Right atrium auricular region (tissue), 2 donors: ENCODE data around the gene SH3PXD2B. TPM values are rescaled to one million over a fixed set of nuclear protein-coding genes. Genes with fewer than 3 reads are reported as not detected.

ENCODE experiments used
- DNase-seq: peaks from one replicate; pipeline ENCODE4 v3.0.0-alpha.2; 2019; ENCODE audit warnings: low spot score
- H3K27ac ChIP-seq, 2 donors: fragments of 200-600 bp; sonication (generic); 1 replicate in 1 of 2; 2 replicates in 1 of 2; pipeline ENCODE4 v1.5.1; 2016 to 2019
- H3K27me3 ChIP-seq, 2 donors: fragments of 200-600 bp; sonication (generic); one replicate each; pipeline versions ENCODE4 v1.5.1 to v1.6.0; 2017 to 2019
- H3K36me3 ChIP-seq: fragments of 200-600 bp; sonication (generic); one replicate; pipeline ENCODE4 v1.5.1; 2016
- H3K4me1 ChIP-seq, 2 donors: fragments of 200-600 bp; sonication (generic); one replicate each; pipeline versions ENCODE4 v1.5.1 to v1.6.0; 2017 to 2019
- H3K4me3 ChIP-seq, 2 donors: fragments of 200-600 bp; sonication (generic); 1 replicate in 1 of 2; 2 replicates in 1 of 2; pipeline ENCODE4 v1.5.1; 2017 to 2019; ENCODE audit warnings: mild to moderate bottlenecking in 1 of 2, moderate library complexity in 1 of 2
- H3K9me3 ChIP-seq, 2 donors: fragments of 200-600 bp; sonication (generic); one replicate each; pipeline ENCODE4 v1.5.1; 2019
- total RNA-seq, 2 donors: library from RNA; depleted of rRNA; stranded (reverse); fragments of >200 nt; gene quantifications; one replicate each; pipeline ENCODE4 v1.1.0, GENCODE V29; 2016
- TF ChIP-seq, protein P1 (sequence below), 2 donors: fragments of 200-600 bp; sonication (generic); IDR thresholded peaks; one replicate each; pipeline ENCODE4 v1.5.1; 2019; ENCODE audit warnings: antibody characterized with exemption in 2 of 2

SH3PXD2B gene
- total RNA-seq, 2 donors from 2014 or later, result 7.2 to 13.9 TPM

GRCh38 chr5:172477466-172477865, 23.1 kb upstream of the SH3PXD2B start:
- no peak for DNase-seq
- H3K4me1 ChIP-seq, result peaks cover 0 to 6% of the 10 kb centered on the region in 2 donors

GRCh38 chr5:172474293-172474692, 20.0 kb upstream of the SH3PXD2B start:
- TF ChIP-seq, protein P1, sequence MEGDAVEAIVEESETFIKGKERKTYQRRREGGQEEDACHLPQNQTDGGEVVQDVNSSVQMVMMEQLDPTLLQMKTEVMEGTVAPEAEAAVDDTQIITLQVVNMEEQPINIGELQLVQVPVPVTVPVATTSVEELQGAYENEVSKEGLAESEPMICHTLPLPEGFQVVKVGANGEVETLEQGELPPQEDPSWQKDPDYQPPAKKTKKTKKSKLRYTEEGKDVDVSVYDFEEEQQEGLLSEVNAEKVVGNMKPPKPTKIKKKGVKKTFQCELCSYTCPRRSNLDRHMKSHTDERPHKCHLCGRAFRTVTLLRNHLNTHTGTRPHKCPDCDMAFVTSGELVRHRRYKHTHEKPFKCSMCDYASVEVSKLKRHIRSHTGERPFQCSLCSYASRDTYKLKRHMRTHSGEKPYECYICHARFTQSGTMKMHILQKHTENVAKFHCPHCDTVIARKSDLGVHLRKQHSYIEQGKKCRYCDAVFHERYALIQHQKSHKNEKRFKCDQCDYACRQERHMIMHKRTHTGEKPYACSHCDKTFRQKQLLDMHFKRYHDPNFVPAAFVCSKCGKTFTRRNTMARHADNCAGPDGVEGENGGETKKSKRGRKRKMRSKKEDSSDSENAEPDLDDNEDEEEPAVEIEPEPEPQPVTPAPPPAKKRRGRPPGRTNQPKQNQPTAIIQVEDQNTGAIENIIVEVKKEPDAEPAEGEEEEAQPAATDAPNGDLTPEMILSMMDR (IDR thresholded peaks at IDR 0.05), result no peak
- no peaks in the 10 kb centered on the region for H3K27me3 ChIP-seq
- H3K9me3 ChIP-seq, result no peaks in the 10 kb centered on the region
- no peak overlapping the region for H3K4me3 ChIP-seq
- H3K27ac ChIP-seq, result no peak overlapping the region
- H3K36me3 ChIP-seq, result no peaks in the 10 kb centered on the region
- H3K4me1 ChIP-seq, result peaks cover 0 to 3% of the 10 kb centered on the region in 2 donors
- DNase-seq, result no peak

More at GRCh38 chr5:172477466-172477865, 23.1 kb upstream of the SH3PXD2B start:
- no peaks in the 10 kb centered on the region for H3K9me3 ChIP-seq
- H3K27ac ChIP-seq, result no peak overlapping the region
- H3K27me3 ChIP-seq, result no peaks in the 10 kb centered on the region
- no peak overlapping the region for H3K4me3 ChIP-seq
- TF ChIP-seq, protein P1 (IDR thresholded peaks at IDR 0.05), result no peak
- H3K36me3 ChIP-seq, result no peaks in the 10 kb centered on the region

GRCh38 chr5:172473427-172473826, 19.1 kb upstream of the SH3PXD2B start:
- no peak for DNase-seq

GRCh38 chr5:172469697-172470096, 15.4 kb upstream of the SH3PXD2B start:
- no peaks in the 10 kb centered on the region for H3K9me3 ChIP-seq
- H3K27me3 ChIP-seq, result no peaks in the 10 kb centered on the region
- no peak for DNase-seq
- no peak overlapping the region for H3K27ac ChIP-seq
- no peak overlapping the region for H3K4me3 ChIP-seq
- TF ChIP-seq, protein P1 (IDR thresholded peaks at IDR 0.05), result no peak
- H3K4me1 ChIP-seq, result no peaks in the 10 kb centered on the region
- no peaks in the 10 kb centered on the region for H3K36me3 ChIP-seq

More at GRCh38 chr5:172473427-172473826, 19.1 kb upstream of the SH3PXD2B start:
- H3K9me3 ChIP-seq, result no peaks in the 10 kb centered on the region
- no peak overlapping the region for H3K4me3 ChIP-seq
- TF ChIP-seq, protein P1 (IDR thresholded peaks at IDR 0.05), result no peak
- no peak overlapping the region for H3K27ac ChIP-seq
- no peaks in the 10 kb centered on the region for H3K36me3 ChIP-seq
- H3K4me1 ChIP-seq, result no peaks in the 10 kb centered on the region
- no peaks in the 10 kb centered on the region for H3K27me3 ChIP-seq

- Histone ChIP-seq H3K4me3 (no peak overlapping the region), H3K27ac (no peak overlapping the region), H3K27me3 (no peaks in the 10 kb centered on the region), H3K4me1 (no peaks in the 10 kb centered on the region), H3K36me3 (no peaks in the 10 kb centered on the region), H3K9me3 (peaks cover 0 to 9% of the 10 kb centered on the region in 2 donors)
- DNase-seq, result no peak
- TF ChIP-seq, protein P1 (IDR thresholded peaks at IDR 0.05), result no peak
These were observed 11.7 kb upstream of the SH3PXD2B start for GRCh38 chr5:172466062-172466461.

- TF ChIP-seq, protein P1 (IDR thresholded peaks at IDR 0.05), result no peak
- Histone ChIP-seq H3K36me3 (no peaks in the 10 kb centered on the region), H3K4me3 (no peak overlapping the region), H3K27ac (no peak overlapping the region), H3K9me3 (peaks cover 0 to 9% of the 10 kb centered on the region in 2 donors), H3K27me3 (no peaks in the 10 kb centered on the region), H3K4me1 (no peaks in the 10 kb centered on the region)
- no peak for DNase-seq
These were observed 8.7 kb upstream of the SH3PXD2B start for GRCh38 chr5:172463031-172463430.
